H9 (cell line): ENCODE measurements around the gene GPR68. TPM values are rescaled to one million over a fixed set of nuclear protein-coding genes. Genes with fewer than 3 reads are reported as not detected.
A peak's percentile ranks its signal among the peaks of the same experiment; 100 is the strongest.

Experiments used
- DNase-seq: peaks from one replicate; pipeline ENCODE4 v3.0.0-alpha.2; 2017
- H2AFZ ChIP-seq: one replicate; pipeline ENCODE4 v1.6.1; 2013; ENCODE audit warnings: mild to moderate bottlenecking, low read length, control low read depth, moderate library complexity
- H2AK5ac ChIP-seq: 2 replicates; pipeline ENCODE4 v1.6.1; 2013; ENCODE audit warnings: low read length, control low read depth, mixed read lengths; ENCODE audit not compliant: insufficient read length
- H2BK120ac ChIP-seq: one replicate; pipeline ENCODE4 v1.6.1; 2013; ENCODE audit warnings: low read depth, mild to moderate bottlenecking, low read length, control low read depth, inconsistent platforms; ENCODE audit not compliant: poor library complexity, severe bottlenecking
- H2BK12ac ChIP-seq: 2 replicates; pipeline ENCODE4 v1.6.1; 2013; ENCODE audit warnings: low read length, control low read depth, mixed read lengths, low read depth; ENCODE audit not compliant: insufficient read length
- H2BK15ac ChIP-seq: 2 replicates; pipeline ENCODE4 v1.6.1; 2013; ENCODE audit warnings: low read depth, low read length, control low read depth
- H2BK20ac ChIP-seq: one replicate; pipeline ENCODE4 v1.6.1; 2013; ENCODE audit warnings: low read depth, mild to moderate bottlenecking, low read length, control low read depth, inconsistent platforms; ENCODE audit not compliant: poor library complexity, severe bottlenecking
- H2BK5ac ChIP-seq: 2 replicates; pipeline ENCODE4 v1.6.1; 2013; ENCODE audit warnings: low read length, control low read depth, mixed read lengths; ENCODE audit not compliant: insufficient read length
- H3K14ac ChIP-seq: 2 replicates; pipeline ENCODE4 v1.6.1; 2013; ENCODE audit warnings: low read length, control low read depth; ENCODE audit not compliant: insufficient read depth
- H3K18ac ChIP-seq: 2 replicates; pipeline ENCODE4 v1.6.1; 2013; ENCODE audit warnings: low read depth, mild to moderate bottlenecking, mixed read lengths, low read length, control low read depth; ENCODE audit not compliant: insufficient read length
- H3K23ac ChIP-seq: 2 replicates; pipeline ENCODE4 v1.6.1; 2013; ENCODE audit warnings: low read length, control low read depth, mixed read lengths, low read depth; ENCODE audit not compliant: insufficient read length
- H3K23me2 ChIP-seq: 2 replicates; pipeline ENCODE4 v1.6.1; 2013; ENCODE audit warnings: low read depth, mild to moderate bottlenecking, mixed read lengths, low read length, control low read depth; ENCODE audit not compliant: insufficient read length, poor library complexity, severe bottlenecking
- H3K27ac ChIP-seq: 2 replicates; pipeline ENCODE4 v1.5.1; 2013; ENCODE audit warnings: low read length, control low read depth, mixed read lengths, low read depth; ENCODE audit not compliant: insufficient read length
- H3K27me3 ChIP-seq: 2 replicates; pipeline ENCODE4 v1.6.1; 2013; ENCODE audit warnings: low read length, control low read depth, inconsistent platforms; ENCODE audit not compliant: insufficient read depth
- H3K4ac ChIP-seq: 2 replicates; pipeline ENCODE4 v1.6.1; 2013; ENCODE audit warnings: low read depth, mild to moderate bottlenecking, control low read depth, inconsistent platforms, low read length, moderate library complexity
- H3K4me1 ChIP-seq: 2 replicates; pipeline ENCODE4 v1.6.1; 2013; ENCODE audit warnings: low read length, control low read depth, inconsistent platforms; ENCODE audit not compliant: insufficient read depth
- H3K4me2 ChIP-seq: 2 replicates; pipeline ENCODE4 v1.6.1; 2013; ENCODE audit warnings: low read length, control low read depth, mixed read lengths; ENCODE audit not compliant: insufficient read length, insufficient read depth
- H3K56ac ChIP-seq: 2 replicates; pipeline ENCODE4 v1.6.1; 2013; ENCODE audit warnings: low read depth, mild to moderate bottlenecking, mixed read lengths, low read length, control low read depth; ENCODE audit not compliant: insufficient read length
- H3K79me1 ChIP-seq: 2 replicates; pipeline ENCODE4 v1.6.1; 2013; ENCODE audit warnings: low read depth, mild to moderate bottlenecking, moderate library complexity, low read length, control low read depth, inconsistent platforms; ENCODE audit not compliant: insufficient read depth, poor library complexity, severe bottlenecking
- H3K79me2 ChIP-seq: 2 replicates; pipeline ENCODE4 v1.6.1; 2013; ENCODE audit warnings: low read length, control low read depth, inconsistent platforms; ENCODE audit not compliant: insufficient read depth
- H3K9ac ChIP-seq: 2 replicates; pipeline ENCODE4 v1.6.1; 2013; ENCODE audit warnings: low read length, control low read depth, mixed read lengths; ENCODE audit not compliant: insufficient read length; ENCODE audit errors: extremely low read depth
- H3K9me3 ChIP-seq: one replicate; pipeline ENCODE4 v1.6.1; 2013; ENCODE audit warnings: low read depth, low read length, inconsistent platforms; ENCODE audit not compliant: control insufficient read depth
- H3T11ph ChIP-seq: one replicate; pipeline ENCODE4 v1.6.1; 2013; ENCODE audit warnings: mild to moderate bottlenecking, low read length, control low read depth, inconsistent platforms
- H4K20me1 ChIP-seq: one replicate; pipeline ENCODE4 v1.6.1; 2013; ENCODE audit not compliant: control insufficient read depth, insufficient read length, insufficient read depth
- H4K5ac ChIP-seq: 2 replicates; pipeline ENCODE4 v1.6.1; 2013; ENCODE audit warnings: low read depth, mild to moderate bottlenecking, mixed read lengths, low read length, control low read depth; ENCODE audit not compliant: insufficient read length
- H4K8ac ChIP-seq: replicated peaks from 2 replicates; pipeline ENCODE4 v1.6.1; 2013; ENCODE audit warnings: low read length, control low read depth, mixed read lengths, low read depth; ENCODE audit not compliant: insufficient read length
- H4K91ac ChIP-seq: 2 replicates; pipeline ENCODE4 v1.6.1; 2013; ENCODE audit warnings: low read depth, mild to moderate bottlenecking, moderate library complexity, mixed read lengths, low read length, control low read depth; ENCODE audit not compliant: insufficient read length
- H3K27ac Mint-ChIP-seq, 3 experiments: 2 replicates in 2 of 3; 3 replicates in 1 of 3; pipeline ENCODE4 v1.8.0; 2020 to 2021; ENCODE audit warnings: mixed read lengths in 3 of 3, mild to moderate bottlenecking in 1 of 3, moderate library complexity in 1 of 3
- H3K27me3 Mint-ChIP-seq: 2 replicates; pipeline ENCODE4 v1.8.0; 2021; ENCODE audit warnings: low read depth, mild to moderate bottlenecking, moderate library complexity, mixed read lengths
- H3K36me3 Mint-ChIP-seq, 3 experiments: 2 replicates in 2 of 3; 3 replicates in 1 of 3; pipeline ENCODE4 v1.8.0; 2020 to 2021; ENCODE audit warnings: low read depth in 3 of 3, mixed read lengths in 3 of 3; ENCODE audit not compliant: insufficient read depth in 1 of 3
- H3K4me1 Mint-ChIP-seq, 2 experiments: 2 replicates each; pipeline ENCODE4 v1.8.0; 2020; ENCODE audit warnings: mixed read lengths in 2 of 2
- H3K4me3 Mint-ChIP-seq, 2 experiments: 2 replicates in 1 of 2; 3 replicates in 1 of 2; pipeline ENCODE4 v1.8.0; 2020 to 2021; ENCODE audit warnings: mild to moderate bottlenecking in 2 of 2, mixed read lengths in 2 of 2, moderate library complexity in 1 of 2
- H3K9me3 Mint-ChIP-seq, 2 experiments: 2 replicates in 1 of 2; 3 replicates in 1 of 2; pipeline ENCODE4 v1.8.0; 2020; ENCODE audit warnings: mild to moderate bottlenecking in 2 of 2, mixed read lengths in 2 of 2, moderate library complexity in 1 of 2
- WGBS: extraction: QIAGEN DNeasy Blood & Tissue Kit; methylation state at CpG from one replicate; pipeline ENCODE4 v1.1.7; 2013; ENCODE audit warnings: missing lambda C conversion rate, low lambda C conversion rate, mixed read lengths; ENCODE audit not compliant: insufficient read length; ENCODE audit errors: extremely low coverage; 5-methylcytosine and 5-hydroxymethylcytosine counted together
- total RNA-seq: library from RNA; stranded (reverse); gene quantifications from 2 replicates; pipeline ENCODE4 v1.2.1, GENCODE V29; 2021
- TF ChIP-seq, protein P1 (sequence below): fragments of 200-600 bp; sonication (generic); conservative IDR thresholded peaks from 3 replicates; pipeline ENCODE4 v1.8.0; 2021; ENCODE audit warnings: antibody characterized with exemption, mild to moderate bottlenecking

GPR68 gene
- total RNA-seq, 1 experiment from 2014 or later: 0.33 TPM

DNA sequence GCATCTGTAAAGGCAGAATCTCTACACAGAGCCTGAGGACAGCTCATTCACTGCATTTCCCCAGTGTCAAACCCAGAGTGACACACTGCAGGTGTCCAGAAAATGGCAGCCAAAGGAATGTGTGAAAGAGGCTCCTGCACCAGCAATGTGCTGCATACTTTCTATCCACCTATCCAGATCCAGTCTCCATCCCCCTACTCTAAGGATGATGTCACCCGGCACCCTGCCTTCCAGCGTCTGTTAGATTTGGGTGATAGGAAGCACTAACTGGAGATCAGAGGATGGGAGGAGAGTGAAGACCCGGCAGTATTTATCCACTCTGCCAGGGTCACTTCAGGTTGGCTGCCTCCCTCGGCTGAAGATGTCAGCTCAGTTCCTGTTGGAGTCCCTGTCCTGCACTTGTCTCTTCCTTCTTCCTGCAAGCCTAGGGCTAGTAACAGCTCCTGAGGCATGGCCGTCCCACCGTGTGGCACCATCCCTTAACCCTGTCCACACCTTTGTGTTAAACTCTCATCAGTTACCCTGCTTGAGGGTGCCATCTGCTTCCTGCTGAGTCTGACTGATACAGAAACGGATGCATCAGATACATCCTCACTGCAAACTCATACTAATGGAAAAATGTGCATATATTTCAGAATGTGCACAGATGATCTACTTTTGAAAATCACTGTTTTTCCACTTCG, 13.0 kb upstream of the GPR68 start:
- H3K79me1 ChIP-seq: no peaks in the 10 kb centered on the region
- H4K5ac ChIP-seq: no peak overlapping the region
- Mint-ChIP-seq H3K27ac (peak overlapping the region in 2 of 3 experiments; percentile 2 to 45; a peak in 1 of 7 replicates), H3K4me3 (no peak overlapping the region), H3K4me1 (peaks cover 17 to 22% of the 10 kb centered on the region in 2 experiments), H3K27me3 (peaks cover 40% of the 10 kb centered on the region), H3K9me3 (peaks cover 2 to 5% of the 10 kb centered on the region in 2 experiments; a peak in 2 of 5 replicates), H3K36me3 (no peaks in the 10 kb centered on the region; a peak in 2 of 7 replicates)
- no peak overlapping the region for H4K8ac ChIP-seq
- H2BK12ac ChIP-seq: no peak overlapping the region
- H3K23ac ChIP-seq: no peak overlapping the region
- H3K4ac ChIP-seq: no peak overlapping the region
- H3K56ac ChIP-seq: no peak overlapping the region
- H3K4me1 ChIP-seq: peaks cover 2% of the 10 kb centered on the region; the same call in 1 of the 2 replicates
- TF ChIP-seq, protein P1, sequence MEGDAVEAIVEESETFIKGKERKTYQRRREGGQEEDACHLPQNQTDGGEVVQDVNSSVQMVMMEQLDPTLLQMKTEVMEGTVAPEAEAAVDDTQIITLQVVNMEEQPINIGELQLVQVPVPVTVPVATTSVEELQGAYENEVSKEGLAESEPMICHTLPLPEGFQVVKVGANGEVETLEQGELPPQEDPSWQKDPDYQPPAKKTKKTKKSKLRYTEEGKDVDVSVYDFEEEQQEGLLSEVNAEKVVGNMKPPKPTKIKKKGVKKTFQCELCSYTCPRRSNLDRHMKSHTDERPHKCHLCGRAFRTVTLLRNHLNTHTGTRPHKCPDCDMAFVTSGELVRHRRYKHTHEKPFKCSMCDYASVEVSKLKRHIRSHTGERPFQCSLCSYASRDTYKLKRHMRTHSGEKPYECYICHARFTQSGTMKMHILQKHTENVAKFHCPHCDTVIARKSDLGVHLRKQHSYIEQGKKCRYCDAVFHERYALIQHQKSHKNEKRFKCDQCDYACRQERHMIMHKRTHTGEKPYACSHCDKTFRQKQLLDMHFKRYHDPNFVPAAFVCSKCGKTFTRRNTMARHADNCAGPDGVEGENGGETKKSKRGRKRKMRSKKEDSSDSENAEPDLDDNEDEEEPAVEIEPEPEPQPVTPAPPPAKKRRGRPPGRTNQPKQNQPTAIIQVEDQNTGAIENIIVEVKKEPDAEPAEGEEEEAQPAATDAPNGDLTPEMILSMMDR: no peak
- H3K18ac ChIP-seq: no peak overlapping the region
- DNase-seq: no peak
- peaks cover 3% of the 10 kb centered on the region for H3K23me2 ChIP-seq
- WGBS: no CpG with 5 or more reads among the region's 8 CpGs
- H3K9me3 ChIP-seq: no peaks in the 10 kb centered on the region
- H3K27ac ChIP-seq: no peak overlapping the region
- H3K14ac ChIP-seq: no peak overlapping the region
- H3K27me3 ChIP-seq: no peaks in the 10 kb centered on the region; the same call in 1 of the 2 replicates
- no peak overlapping the region for H4K91ac ChIP-seq
- no peak overlapping the region for H2AK5ac ChIP-seq
- H2BK120ac ChIP-seq: no peak overlapping the region
- H4K20me1 ChIP-seq: no peaks in the 10 kb centered on the region
- H2BK15ac ChIP-seq: no peak overlapping the region
- H3T11ph ChIP-seq: no peak overlapping the region
- no peak overlapping the region for H2BK5ac ChIP-seq
- H3K4me2 ChIP-seq: no peak overlapping the region
- no peaks in the 10 kb centered on the region for H3K79me2 ChIP-seq
- no peak overlapping the region for H2BK20ac ChIP-seq
- no peak overlapping the region for H3K9ac ChIP-seq
- no peak overlapping the region for H2AFZ ChIP-seq
